ENCODE measurements around the gene PIGBOS1. TPM values are rescaled to one million over a fixed set of nuclear protein-coding genes. Genes with fewer than 3 reads are reported as not detected.

PIGBOS1 gene
- total RNA-seq, 1 experiment from 2014 or later = 11.7 TPM

DNA sequence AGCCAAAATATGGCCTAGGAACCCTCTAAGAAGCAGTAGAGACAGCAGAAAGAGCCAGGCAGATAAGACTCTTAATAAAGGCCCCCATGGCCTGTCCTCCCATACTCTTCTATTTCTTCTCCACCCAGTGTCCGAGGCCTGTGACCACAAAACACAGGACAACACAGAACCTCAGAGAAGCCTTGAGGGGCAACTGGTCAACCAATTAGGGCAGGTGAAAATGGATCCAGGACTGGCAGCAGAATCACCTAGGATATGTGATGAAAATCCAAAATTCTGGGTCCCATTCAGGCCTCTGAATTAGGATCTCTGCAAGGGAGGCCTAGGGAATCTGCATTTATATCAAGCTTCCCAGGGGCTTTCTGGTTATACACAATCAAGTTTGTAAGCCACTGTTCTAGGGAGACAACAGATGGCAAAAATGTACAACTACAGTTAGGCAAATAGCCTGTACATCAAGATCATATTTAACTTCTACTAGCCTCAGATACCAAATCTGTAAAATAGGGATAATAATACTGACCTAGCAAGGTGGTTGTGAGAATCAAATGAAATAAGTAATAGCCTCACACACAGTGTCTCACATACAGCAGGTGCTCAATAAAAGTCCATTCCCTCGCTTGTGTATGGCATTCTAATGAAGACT is 39.7 kb downstream of the PIGBOS1 start:
- CTCF ChIA-PET = no interaction called here

DNA sequence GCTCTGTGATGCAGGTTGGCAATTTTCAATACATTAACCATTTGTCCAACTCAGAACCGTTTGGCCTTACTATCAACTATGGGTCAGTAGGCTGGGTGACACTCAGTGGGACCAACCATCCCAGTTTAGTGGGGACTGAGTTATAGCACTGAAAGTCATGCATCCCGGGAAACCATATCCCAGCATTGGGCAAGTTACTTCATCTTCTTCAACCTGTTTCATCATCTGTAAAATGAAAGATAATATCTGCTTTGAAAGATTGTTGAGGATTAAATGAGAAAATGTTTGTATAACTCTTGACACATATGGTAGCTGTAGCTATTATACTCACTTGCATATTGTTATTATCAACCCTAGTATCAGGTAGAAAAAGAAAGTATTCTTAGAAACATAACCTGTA is 41.2 kb downstream of the PIGBOS1 start:
- BruUV-seq (replicated peaks) = no TSS peak
- DNase-seq = no peak
- Histone ChIP-seq H3K27me3 (replicated peaks; ENCODE audit: control insufficient read depth, insufficient read depth, low read length) (no peaks in the 10 kb centered on the region), H3K4me3 (ENCODE audit: low read depth, low read length) (no peak overlapping the region), H3K9me3 (no peaks in the 10 kb centered on the region), H3K36me3 (ENCODE audit: control insufficient read depth, insufficient read depth, low read length) (no peaks in the 10 kb centered on the region), H3K4me1 (no peaks in the 10 kb centered on the region)
- no peak overlapping the region for H3K4me3 Mint-ChIP-seq (ENCODE audit: unreplicated experiment)
- ChIA-PET CTCF (no interaction called here), POLR2A (no interaction called here)
- intact Hi-C loops (cut with micrococcal nuclease; ENCODE audit: unreplicated experiment) = no loop called here
- peaks cover 6% of the 10 kb centered on the region for H3K36me3 Mint-ChIP-seq (ENCODE audit: insufficient read depth, unreplicated experiment)
- TF ChIP-seq, protein P1, sequence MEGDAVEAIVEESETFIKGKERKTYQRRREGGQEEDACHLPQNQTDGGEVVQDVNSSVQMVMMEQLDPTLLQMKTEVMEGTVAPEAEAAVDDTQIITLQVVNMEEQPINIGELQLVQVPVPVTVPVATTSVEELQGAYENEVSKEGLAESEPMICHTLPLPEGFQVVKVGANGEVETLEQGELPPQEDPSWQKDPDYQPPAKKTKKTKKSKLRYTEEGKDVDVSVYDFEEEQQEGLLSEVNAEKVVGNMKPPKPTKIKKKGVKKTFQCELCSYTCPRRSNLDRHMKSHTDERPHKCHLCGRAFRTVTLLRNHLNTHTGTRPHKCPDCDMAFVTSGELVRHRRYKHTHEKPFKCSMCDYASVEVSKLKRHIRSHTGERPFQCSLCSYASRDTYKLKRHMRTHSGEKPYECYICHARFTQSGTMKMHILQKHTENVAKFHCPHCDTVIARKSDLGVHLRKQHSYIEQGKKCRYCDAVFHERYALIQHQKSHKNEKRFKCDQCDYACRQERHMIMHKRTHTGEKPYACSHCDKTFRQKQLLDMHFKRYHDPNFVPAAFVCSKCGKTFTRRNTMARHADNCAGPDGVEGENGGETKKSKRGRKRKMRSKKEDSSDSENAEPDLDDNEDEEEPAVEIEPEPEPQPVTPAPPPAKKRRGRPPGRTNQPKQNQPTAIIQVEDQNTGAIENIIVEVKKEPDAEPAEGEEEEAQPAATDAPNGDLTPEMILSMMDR (IDR thresholded peaks at IDR 0.05; ENCODE audit: insufficient read depth in 1 of 2, low read depth in 1 of 2, low read length in 1 of 2, severe bottlenecking in 1 of 2, unreplicated experiment in 1 of 2) = no peak
- no peaks in the 10 kb centered on the region for H3K4me1 Mint-ChIP-seq (ENCODE audit: low read depth, unreplicated experiment)
- H3K27ac Mint-ChIP-seq (ENCODE audit: unreplicated experiment) = no peak overlapping the region
- no peaks in the 10 kb centered on the region for H3K27me3 Mint-ChIP-seq (ENCODE audit: insufficient read depth, unreplicated experiment)
- no peaks in the 10 kb centered on the region for H3K9me3 Mint-ChIP-seq (ENCODE audit: unreplicated experiment)

More for the DNA sequence above, 39.7 kb downstream of the PIGBOS1 start:
- intact Hi-C loops (cut with micrococcal nuclease; ENCODE audit: unreplicated experiment) = no loop called here
- Histone ChIP-seq H3K4me1 (no peaks in the 10 kb centered on the region), H3K9me3 (no peaks in the 10 kb centered on the region), H3K4me3 (ENCODE audit: low read depth, low read length) (no peak overlapping the region), H3K27me3 (replicated peaks; ENCODE audit: control insufficient read depth, insufficient read depth, low read length) (no peaks in the 10 kb centered on the region), H3K36me3 (ENCODE audit: control insufficient read depth, insufficient read depth, low read length) (no peaks in the 10 kb centered on the region)
- TF ChIP-seq, protein P1 (IDR thresholded peaks at IDR 0.05; ENCODE audit: insufficient read depth in 1 of 2, low read depth in 1 of 2, low read length in 1 of 2, severe bottlenecking in 1 of 2, unreplicated experiment in 1 of 2) = no peak
- Mint-ChIP-seq H3K36me3 (ENCODE audit: insufficient read depth, unreplicated experiment) (peaks cover 6% of the 10 kb centered on the region), H3K27ac (ENCODE audit: unreplicated experiment) (no peak overlapping the region), H3K4me1 (ENCODE audit: low read depth, unreplicated experiment) (no peaks in the 10 kb centered on the region), H3K4me3 (ENCODE audit: unreplicated experiment) (no peak overlapping the region), H3K27me3 (ENCODE audit: insufficient read depth, unreplicated experiment) (no peaks in the 10 kb centered on the region), H3K9me3 (ENCODE audit: unreplicated experiment) (no peaks in the 10 kb centered on the region)
- POLR2A ChIA-PET = no interaction called here
- BruUV-seq (replicated peaks) = no TSS peak
- DNase-seq = no peak

DNA sequence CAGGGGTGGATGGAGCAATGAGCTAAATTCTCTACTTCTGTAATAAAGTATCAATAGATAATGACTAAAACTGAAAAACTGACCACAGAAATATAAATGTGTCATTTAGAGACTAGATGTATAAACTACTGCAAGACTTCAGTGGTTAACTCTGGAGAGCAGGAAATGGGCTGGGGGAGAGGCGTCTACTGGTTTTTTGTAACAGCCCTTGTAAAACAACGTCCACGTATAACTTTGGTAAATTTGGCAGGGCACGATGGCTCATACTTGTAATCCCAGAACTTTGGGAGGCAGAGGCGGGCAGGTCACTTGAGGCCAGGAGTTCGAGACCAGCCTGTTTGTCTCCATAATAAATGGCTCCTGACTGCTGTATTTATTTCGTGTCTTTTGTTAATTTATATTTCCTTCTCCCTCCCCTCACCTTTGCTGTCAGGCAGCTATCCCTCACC is 41.8 kb downstream of the PIGBOS1 start:
- POLR2A ChIA-PET = no interaction called here
- no peak for DNase-seq
- Mint-ChIP-seq H3K27me3 (ENCODE audit: insufficient read depth, unreplicated experiment) (no peaks in the 10 kb centered on the region), H3K4me3 (ENCODE audit: unreplicated experiment) (no peak overlapping the region), H3K27ac (ENCODE audit: unreplicated experiment) (no peak overlapping the region), H3K9me3 (ENCODE audit: unreplicated experiment) (no peaks in the 10 kb centered on the region), H3K36me3 (ENCODE audit: insufficient read depth, unreplicated experiment) (peaks cover 6% of the 10 kb centered on the region), H3K4me1 (ENCODE audit: low read depth, unreplicated experiment) (no peaks in the 10 kb centered on the region)
- no peaks in the 10 kb centered on the region for H3K36me3 ChIP-seq (ENCODE audit: control insufficient read depth, insufficient read depth, low read length)
- TF ChIP-seq, protein P1 (IDR thresholded peaks at IDR 0.05; ENCODE audit: insufficient read depth in 1 of 2, low read depth in 1 of 2, low read length in 1 of 2, severe bottlenecking in 1 of 2, unreplicated experiment in 1 of 2) = no peak
- no TSS peak for BruUV-seq (replicated peaks)
- CTCF ChIA-PET = no interaction called here
- H3K4me3 ChIP-seq (ENCODE audit: low read depth, low read length) = no peak overlapping the region
- no peaks in the 10 kb centered on the region for H3K9me3 ChIP-seq
- H3K27me3 ChIP-seq (replicated peaks; ENCODE audit: control insufficient read depth, insufficient read depth, low read length) = no peaks in the 10 kb centered on the region
- intact Hi-C loops (cut with micrococcal nuclease; ENCODE audit: unreplicated experiment) = no loop called here
- no peaks in the 10 kb centered on the region for H3K4me1 ChIP-seq
